Forelimb muscle (tissue), 1 donor: ENCODE measurements around the gene IMMP2L. TPM values are rescaled to one million over a fixed set of nuclear protein-coding genes. Genes with fewer than 3 reads are reported as not detected.
"Not testable (repeated sequence)": the region's sequence is repeated elsewhere in the genome, so short reads cannot be mapped to it uniquely, and the experiment has no call there.

Experiments
- DNase-seq: peaks from one replicate; pipeline ENCODE4 v3.0.0-alpha.2; 2013; ENCODE audit warnings: low read depth
- polyA plus RNA-seq: library from polyadenylated mRNA; unstranded; fragments of 120-200 nt; gene quantifications from one replicate; pipeline ENCODE4 v1.2.1, GENCODE V29; 2013; ENCODE audit not compliant: insufficient read length

The IMMP2L gene
- polyA plus RNA-seq, result 15.3 TPM

DNA sequence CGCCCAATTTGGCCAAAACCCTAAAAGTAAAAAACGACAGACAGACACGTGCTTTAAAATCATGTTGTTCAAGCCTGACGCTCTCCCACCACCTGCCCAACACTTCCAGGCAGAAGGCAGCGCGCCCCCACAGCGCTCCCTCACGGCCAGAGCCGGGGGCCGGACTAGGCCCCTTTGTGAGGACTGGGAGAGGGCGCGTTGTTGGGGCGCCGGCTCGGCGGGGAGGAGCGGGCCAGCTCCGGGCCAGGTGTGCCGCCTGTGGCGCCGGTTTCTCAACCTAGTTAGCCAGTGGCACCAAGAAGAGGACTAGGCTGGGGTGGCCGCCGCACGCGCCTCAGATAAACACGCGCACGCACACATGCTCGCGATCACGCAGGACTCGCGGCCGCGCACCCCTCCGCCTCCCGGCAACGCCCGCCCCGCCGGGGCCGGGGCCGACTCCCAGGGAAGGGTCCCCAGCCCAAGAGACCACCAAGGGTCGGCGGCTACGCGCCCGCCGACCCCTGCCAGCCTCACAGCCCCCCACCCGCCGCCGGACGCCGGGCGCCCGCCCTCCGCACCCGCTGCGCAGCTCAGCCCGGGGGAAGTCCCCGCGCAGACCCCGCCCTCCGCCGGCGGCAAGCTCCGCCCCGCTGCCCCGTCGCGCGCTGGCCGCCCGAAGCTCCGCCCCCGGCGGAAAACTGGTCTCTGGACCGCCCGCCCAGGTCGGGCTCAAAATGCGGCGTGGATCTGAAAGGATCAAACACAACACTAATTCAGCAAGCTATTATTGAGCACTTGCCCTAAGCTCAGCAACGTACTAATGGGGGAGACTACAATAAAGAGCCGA, at the start of gene IMMP2L:
IMMP2L (minus strand) TSS at position 589 of the 829 bp plus-strand sequence.
- DNase-seq, result peak; percentile 61

DNA sequence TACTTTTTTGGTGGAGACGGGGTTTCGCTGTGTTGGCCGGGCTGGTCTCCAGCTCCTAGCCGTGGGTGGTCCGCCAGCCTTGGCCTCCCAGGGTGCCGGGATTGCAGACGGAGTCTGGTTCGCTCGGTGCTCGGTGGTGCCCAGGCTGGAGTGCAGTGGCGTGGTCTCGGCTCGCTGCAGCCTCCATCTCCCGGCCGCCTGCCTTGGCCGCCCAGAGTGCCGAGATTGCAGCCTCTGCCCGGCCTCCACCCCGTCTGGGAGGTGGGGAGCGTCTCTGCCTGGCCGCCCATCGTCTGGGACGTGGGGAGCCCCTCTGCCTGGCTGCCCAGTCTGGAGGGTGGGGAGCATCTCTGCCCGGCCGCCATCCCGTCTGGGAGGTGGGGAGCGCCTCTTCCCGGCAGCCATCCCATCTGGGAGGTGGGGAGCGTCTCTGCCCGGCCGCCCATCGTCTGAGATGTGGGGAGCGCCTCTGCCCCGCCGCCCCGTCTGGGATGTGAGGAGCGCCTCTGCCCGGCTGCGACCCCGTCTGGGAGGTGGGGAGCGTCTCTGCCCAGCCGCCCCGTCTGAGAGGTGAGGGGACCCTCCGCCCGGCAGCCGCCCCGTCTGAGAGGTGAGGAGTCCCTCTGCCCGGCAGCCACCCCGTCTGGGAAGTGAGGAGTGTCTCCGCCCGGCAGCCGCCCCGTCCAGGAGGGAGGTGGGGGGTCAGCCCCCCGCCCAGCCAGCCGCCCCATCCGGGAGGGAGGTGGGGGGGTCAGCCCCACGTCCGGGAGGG, 47.4 kb upstream of the IMMP2L start:
- not testable (repeated sequence) for DNase-seq

DNA sequence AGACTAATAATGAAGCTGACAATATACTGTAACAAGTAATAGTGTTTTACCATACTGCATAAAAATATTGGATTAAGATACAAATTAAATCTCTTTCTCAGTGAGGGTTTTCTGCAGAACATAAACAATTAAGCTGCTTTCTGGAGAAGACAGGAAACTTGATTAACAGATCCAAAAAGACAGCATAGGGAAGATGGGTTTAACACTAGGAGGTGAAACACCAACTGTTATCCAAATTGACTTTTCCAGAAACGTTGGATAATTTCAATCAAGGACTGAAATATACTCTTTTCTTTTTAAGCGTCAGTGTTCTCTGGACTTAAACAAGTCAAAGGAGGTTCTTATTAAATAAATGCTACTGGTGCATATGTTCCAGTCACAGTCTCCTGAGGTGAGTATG, 45.3 kb upstream of the IMMP2L start:
- no peak for DNase-seq

DNA sequence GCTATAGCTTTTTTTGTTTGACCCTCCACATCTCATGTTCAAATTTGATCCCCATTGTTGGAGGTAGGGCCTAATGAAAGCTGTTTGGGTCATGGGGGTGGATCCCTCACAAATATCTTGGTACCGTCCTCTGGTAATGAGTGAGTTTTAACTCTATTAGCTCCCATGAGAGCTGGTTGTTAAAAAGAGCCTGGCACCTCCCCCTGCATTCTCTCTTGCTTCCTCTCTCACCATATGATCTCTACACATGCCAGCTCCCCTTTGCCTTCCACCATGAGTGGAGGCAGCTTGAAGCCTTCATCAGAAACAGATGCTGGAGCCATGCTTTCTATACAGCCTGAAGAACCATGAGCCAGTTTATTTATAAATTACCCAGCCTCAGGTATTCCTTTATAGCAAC, 43.0 kb upstream of the IMMP2L start:
- no peak for DNase-seq

DNA sequence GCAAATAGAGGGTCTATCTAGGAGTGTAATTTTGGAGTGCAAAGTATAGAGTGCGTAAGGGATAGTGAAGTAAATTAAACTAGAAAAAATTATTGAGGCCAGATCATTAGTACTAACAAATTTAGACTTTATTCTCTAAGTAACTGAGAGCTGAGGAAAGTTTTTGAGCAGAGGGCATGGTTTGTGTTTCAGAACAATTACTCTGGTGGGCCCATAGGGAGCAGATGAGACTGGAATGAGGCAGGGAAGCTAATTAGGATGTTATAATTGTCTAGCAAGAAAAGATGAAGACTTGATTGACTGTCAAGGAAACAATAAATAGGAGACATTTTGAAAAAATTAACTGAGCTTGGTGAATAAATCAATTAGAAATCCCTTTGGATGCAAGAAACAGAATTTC, 37.8 kb upstream of the IMMP2L start:
- no peak for DNase-seq

DNA sequence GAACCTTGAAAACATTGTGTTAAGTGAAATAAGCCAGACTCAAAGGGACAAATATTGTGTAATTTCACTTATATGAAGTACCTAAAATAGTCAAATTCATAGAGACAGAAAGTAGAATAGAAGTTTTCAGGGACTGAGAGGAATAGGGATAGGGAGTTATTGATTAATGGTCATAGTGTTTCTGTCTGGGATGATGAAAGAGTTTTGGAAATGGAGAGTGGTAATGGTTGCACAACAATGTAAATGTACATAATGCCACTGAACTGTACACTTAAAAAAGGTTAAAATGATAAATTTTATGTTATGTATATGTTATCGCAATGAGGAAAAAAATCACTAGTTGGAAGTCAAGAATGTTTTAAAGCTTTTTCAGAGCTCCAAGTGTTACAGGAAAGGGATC, 33.5 kb upstream of the IMMP2L start:
- DNase-seq, result no peak

DNA sequence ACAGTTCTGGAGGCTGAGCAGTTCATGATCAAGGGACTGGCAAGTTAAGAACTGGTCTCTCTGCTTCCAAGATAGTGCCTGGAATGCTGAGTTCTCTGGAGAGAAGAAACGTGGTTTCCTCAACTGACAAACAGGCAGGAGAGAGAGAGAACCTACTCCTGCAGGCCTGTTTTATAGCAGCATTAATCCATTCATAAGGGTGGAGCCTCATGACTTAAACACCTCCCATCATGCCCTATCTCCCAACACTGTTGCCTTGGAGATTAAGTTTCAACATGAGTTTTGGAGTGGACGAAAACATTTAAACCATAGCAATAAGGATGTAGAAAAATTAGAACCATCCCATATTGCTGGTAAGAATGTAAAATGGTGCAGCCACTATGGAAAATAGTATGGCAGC, 32.3 kb upstream of the IMMP2L start:
- DNase-seq, result no peak

DNA sequence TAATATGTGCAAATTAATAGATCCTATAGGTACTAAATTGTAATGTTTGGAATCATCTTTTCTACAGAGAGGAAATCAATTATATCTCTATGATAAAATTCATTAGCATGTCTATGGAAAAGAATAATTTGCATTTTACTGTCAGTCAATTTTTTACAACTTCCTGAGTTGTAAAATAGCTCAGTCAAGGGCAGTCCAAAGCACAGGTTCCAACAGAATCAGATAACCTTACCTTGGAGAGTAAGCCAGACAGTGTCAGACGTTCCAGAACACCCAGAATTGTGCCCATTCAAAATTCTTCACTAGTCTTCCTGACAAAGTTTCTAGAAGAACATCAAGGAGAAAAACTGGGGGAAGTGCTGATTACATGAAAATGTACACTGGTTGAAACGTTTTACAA, 31.1 kb upstream of the IMMP2L start:
- no peak for DNase-seq

DNA sequence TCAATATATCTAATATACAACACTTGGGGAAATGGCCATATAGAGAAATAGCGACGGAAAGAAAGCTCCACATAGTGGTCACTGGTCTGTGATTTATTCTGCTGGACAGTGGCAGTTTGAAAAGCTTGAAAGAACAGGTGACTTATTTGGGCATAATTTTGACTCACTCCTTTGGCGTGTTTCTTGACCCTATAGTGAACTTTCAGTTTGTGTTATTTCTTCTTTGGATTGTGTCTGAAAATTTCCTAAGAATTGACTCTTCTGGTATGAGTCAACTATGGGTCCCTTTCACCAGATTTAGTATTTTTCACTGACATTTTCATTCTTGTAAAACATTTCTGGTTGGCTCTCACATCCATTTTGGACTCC, 25.8 kb upstream of the IMMP2L start:
- DNase-seq, result no peak

DNA sequence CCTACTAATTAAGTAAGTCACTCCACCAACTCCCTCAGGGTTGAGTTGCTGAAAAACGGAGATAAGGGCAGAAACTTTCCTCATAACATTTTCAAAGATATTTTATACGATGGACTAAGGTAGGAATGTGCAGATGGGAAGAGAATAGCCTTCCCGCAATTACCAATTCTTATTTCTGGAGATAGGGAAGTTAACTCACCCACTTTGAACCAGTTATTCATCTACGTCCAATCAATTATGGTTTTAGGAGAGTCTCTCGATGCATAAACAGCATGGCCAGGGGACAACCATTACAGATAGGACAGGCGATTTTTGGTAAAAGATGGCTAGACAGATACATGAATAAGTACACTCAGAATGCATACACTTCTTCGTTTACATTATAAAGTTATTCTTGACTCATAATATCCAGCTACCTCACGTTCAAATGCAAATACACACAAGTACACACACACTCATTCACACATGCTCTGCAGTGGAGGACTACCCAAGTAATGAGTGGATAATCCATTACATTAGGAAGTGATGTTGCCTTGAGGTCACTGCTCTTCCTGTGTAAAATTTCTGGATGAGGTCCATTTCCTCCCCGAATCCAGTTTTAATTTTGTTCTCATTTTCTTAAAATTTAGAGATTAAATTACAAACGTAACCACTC, 25.2 kb upstream of the IMMP2L start:
- DNase-seq, result no peak

DNA sequence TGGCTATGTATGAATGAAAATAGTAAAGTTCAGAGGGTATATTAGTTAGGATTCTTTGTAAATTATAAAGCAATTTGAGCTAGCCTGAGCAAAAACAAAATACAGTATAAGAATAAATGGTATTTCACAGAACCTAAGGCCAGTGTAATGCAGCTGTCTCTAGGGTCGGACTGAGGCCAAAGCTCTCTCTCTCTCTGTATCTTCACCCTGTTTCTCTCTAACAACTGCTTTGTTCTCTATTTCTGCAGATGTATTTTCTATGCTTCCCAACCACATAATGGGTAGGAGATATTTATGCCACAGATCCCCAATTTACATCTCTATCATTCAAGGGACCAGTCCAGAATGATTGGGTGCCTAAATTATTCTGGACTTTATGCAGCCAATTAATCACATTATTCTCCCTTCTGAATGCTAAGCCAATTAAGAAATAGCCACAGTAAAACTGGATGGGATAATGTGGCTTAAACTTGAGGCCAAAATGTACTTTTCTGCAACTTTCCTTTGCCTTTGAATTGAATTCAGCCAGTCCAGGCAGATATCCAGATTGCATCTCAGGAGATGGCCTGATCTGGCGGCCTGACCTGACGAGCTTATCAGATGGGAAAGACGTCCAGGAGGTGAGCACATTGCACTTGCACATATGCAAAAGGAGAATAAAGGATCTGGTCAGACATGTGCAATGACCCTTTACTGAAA, 24.6 kb upstream of the IMMP2L start:
- peak; percentile 19 for DNase-seq

DNA sequence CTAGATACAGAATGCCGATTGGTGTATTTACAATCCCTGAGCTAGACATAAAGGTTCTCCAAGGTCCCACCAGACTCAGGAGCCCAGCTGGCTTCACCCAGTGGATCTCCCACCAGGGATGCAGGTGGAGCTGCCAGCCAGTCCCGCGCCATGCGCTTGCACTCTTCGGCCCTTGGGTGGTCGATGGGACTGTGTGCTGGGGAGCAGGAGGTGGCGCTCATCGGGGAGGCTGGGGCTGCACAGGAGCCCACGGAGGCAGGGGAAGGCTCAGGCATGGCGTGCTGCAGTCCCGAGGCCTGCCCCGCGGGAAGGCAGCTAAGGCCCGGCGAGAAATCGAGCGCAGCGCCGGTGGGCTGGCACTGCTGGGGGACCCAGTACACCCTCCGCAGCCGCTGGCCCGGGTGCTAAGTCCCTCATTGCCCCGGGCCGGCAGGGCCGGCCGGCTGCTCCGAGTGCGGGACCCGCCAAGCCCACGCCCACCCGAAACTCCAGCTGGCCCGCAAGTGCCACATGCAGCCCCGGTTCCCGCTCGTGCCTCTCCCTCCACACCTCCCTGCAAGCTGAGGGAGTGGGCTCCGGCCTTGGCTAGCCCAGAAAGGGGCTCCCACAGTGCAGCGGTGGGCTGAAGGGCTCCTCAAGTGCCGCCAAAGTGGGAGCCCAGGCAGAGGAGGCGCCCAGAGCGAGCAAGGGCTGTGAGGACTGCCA, 19.6 kb upstream of the IMMP2L start:
- not testable (repeated sequence) for DNase-seq

DNA sequence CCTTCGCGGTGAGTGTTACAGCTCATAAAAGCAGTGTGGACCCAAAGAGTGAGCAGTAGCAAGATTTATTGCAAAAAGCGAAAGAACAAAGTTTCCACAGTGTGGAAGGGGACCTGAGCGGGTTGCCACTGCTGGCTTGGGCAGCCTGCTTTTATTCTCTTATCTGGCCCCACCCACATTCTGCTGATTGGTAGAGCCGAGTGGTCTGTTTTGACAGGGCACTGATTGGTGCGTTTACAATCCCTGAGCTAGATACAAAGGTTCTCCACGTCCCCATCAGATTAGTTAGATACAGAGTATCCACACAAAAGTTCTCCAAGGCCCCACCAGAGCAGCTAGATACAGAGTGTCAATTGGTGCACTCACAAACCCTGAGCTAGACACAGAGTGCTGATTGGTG, 18.9 kb upstream of the IMMP2L start:
- not testable (repeated sequence) for DNase-seq

DNA sequence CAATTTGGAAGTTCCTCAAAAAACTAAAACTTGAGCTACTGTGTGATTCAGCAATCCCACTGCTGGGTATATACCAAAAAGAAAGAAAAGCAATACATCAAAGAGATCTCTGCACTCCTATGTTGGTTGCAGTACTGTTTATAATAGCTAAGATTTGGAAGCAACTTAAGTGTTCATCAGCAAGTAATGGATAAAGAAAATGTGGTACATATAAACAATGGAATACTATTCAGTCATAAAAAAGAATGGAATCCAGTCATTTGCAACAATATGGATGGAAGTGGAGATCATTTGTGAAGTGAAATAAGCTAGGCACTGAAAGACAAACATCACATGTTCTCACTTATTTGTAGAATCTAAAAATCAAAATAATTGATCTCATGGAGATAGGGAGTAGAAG, 16.5 kb upstream of the IMMP2L start:
- no peak for DNase-seq

DNA sequence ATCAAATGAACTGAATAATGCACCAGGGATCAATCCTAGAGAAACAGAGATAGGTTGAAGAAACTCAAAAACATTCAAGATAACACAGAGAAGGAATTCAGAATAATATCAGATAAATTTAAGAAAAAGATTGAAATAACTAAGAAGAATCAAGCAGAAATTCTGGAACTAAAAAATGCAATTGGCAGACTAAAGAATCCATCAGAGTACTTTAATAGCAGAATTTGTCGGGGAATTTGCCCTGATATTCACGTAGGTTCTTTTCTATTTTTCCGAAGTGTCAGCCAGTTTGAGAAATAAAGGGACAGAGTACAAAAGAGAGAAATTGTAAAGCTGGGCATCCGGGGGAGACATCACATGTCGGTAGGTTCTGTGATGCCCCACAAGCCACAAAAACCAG, 9.4 kb upstream of the IMMP2L start:
- DNase-seq, result no peak

DNA sequence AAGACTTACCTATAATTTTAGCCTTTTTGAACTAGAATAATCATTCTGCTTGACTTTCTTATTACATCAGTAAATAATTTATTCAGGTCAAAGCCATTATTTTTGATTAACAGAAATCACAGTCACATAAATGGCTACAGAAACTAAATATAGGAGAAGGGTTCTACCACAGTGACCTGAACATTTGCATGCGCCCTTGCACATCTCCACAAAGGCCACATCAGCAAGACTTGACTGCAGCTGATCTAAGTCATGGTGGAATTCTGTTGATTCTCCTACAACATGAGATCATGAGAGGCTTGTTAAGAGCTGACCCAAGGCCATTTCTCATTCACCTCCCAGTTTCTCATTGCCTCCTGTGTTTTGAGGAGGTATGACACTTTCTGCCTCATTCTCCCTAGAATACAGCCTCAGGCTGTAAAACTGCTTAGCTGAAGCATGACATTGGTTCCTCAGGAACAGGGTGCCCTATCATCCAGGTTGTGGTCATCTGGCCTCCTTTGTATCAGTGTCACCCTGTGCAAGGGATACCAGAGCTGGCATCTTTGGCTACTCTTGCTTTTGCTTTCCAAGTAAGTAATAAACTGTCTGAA, 6.7 kb upstream of the IMMP2L start:
- DNase-seq, result no peak

DNA sequence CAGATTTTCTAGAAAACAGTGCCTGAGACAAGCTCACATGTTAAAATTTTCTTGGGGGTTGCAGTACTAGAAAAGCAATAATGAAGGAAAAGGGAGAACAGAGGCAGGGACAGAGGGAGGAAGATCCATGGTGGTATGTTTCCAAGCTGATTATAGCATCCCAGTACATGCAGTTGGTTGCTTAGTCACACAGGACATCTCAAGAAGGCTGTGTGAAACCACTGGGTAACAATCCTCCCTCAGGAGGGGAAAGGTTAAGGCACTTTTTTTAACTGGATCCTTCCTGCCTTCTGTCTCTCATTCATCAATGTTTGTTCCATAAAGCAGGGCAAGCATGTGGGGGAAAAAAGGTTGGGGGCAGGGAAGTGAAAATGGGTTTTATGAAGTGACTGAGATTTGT, 6.1 kb upstream of the IMMP2L start:
- no peak for DNase-seq

DNA sequence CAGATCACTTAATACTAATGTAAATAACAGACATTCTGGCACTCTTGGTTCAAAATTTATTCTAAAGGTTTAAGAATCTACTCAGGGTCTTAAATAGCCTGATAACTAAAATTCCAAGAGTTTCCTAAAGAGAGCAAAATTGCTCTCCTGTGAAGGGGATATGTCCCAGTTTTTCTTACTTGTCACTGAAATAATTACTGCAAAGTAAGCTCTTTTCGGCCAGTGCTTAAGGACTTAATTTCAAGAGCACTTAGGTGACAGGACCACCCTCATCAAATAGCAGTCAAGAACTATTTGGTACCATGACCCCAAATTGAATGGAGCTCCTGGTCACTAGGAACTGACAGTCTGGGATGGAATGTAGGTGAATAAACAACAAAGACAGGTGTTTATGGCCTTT, 1.8 kb upstream of the IMMP2L start:
- DNase-seq, result no peak

DNA sequence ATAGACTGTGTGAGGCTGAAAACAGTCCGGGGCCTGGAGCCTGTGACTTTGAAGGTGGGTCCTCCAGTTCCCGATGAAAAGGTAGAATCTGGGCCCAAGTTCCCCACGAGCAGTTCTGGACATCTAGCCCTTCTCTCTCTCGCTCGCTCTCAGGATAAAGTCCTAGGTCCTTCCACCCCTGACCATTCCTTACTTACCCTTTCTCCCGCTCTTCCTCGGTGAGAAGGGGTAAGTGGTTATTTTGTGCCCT, 713 bp downstream of the IMMP2L start:
- no peak for DNase-seq

DNA sequence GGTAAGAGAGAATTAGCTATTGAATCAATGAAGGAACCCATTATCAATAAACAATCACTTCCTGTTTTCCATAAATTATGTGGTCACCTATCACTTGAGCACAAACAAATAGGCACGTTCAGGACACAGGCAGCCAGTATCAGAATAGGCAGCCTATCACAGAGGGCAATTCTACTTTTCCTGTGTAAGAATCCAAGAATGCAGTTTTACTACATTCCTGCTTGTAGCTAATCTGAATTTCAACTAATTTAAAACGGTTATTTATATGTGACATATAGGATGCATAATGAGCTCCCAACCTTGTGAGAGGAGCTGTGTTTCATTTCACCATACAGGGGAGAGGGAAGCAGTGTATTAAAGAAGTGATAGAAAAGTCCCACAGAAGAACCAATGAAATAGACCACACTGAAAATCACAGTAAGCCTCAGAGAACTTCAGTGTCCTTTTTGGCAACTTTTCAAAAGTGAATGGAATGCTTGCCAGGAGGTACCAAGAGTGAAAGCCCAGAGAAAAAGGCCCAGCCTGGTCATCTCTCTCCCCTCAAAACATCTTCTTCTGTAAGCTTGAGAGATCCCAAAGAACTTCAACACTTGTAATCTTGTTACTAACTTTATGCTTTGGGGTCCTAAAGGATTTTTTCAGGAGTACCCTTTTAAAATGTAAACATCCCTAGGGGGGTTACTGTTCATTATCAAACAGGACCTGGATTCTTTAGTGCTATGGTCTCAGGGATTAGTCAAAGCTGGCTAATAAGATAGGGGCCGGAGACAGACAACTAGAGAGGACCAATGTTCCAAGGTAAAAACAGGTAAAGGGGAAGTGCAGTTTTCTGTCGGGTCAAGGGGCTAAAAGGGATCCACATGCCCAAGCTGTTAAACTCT, 1.3 kb downstream of the IMMP2L start:
- DNase-seq, result no peak
